Cardiac muscle cell (in vitro differentiated cells and primary cell): ENCODE data around the gene VEZF1. TPM values are rescaled to one million over a fixed set of nuclear protein-coding genes. Genes with fewer than 3 reads are reported as not detected.
A peak's percentile ranks its signal among the peaks of the same experiment; 100 is the strongest.

Experiments used
- DNase-seq, 2 donors: peaks; one replicate each; pipeline versions ENCODE4 v3.0.0 to v3.0.0-alpha.2; 2010 to 2017; ENCODE audit warnings: low read depth in 1 of 2, low spot score in 1 of 2
- H3K27ac ChIP-seq: fragments of 200-600 bp; sonication (generic); 2 replicates; pipeline ENCODE4 v1.5.1; 2016
- H3K27me3 ChIP-seq: fragments of 200-600 bp; sonication (generic); 2 replicates; pipeline ENCODE4 v1.6.0; 2016; ENCODE audit warnings: control low read depth
- H3K36me3 ChIP-seq: fragments of 200-600 bp; sonication (generic); 2 replicates; pipeline ENCODE4 v1.5.1; 2016; ENCODE audit warnings: control low read depth
- H3K4me1 ChIP-seq: fragments of 200-600 bp; sonication (generic); 2 replicates; pipeline ENCODE4 v1.8.1; 2017; ENCODE audit warnings: low read depth, mild to moderate bottlenecking, mixed run types
- H3K4me3 ChIP-seq: fragments of 200-600 bp; sonication (generic); 2 replicates; pipeline ENCODE4 v1.5.1; 2016; ENCODE audit warnings: mild to moderate bottlenecking
- H3K9me3 ChIP-seq: fragments of 200-600 bp; sonication (generic); 2 replicates; pipeline ENCODE4 v1.5.1; 2017; ENCODE audit warnings: low read depth, mild to moderate bottlenecking, control low read depth
- CTCF ChIP-seq: IDR thresholded peaks from 2 replicates; pipeline ENCODE4 v1.5.1; 2012; ENCODE audit warnings: low read depth, mild to moderate bottlenecking, low read length
- polyA plus RNA-seq: library from polyadenylated mRNA; unstranded; fragments of >200 nt; fragmentation: Nextera tagmentation; extraction: Ambion mirVana; gene quantifications from 2 replicates; pipeline ENCODE4 v1.2.1, GENCODE V29; 2016
- total RNA-seq: library from RNA; depleted of rRNA; stranded (reverse); fragments of >200 nt; gene quantifications from 2 replicates; pipeline ENCODE4 v1.2.3, GENCODE V29; 2016

VEZF1 gene
- total and polyA plus RNA-seq, 2 experiments from 2014 or later = 18.5 to 37.3 TPM

GRCh38 chr17:57986841-57987580, 1.0 kb downstream of the VEZF1 start:
- peak overlapping the region; percentile 98 for H3K4me3 ChIP-seq
- H3K4me1 ChIP-seq = peaks cover 51% of the 10 kb centered on the region
- no peak for TF ChIP-seq CTCF
- no peaks in the 10 kb centered on the region for H3K36me3 ChIP-seq
- peak overlapping the region; percentile 95 for H3K27ac ChIP-seq
- H3K9me3 ChIP-seq = no peaks in the 10 kb centered on the region
- DNase-seq = peak; percentile 58 to 78
- no peaks in the 10 kb centered on the region for H3K27me3 ChIP-seq

GRCh38 chr17:57985675-57985974, 2.4 kb downstream of the VEZF1 start:
- no peaks in the 10 kb centered on the region for H3K9me3 ChIP-seq
- H3K4me3 ChIP-seq = no peak overlapping the region
- H3K36me3 ChIP-seq = peaks cover 3% of the 10 kb centered on the region
- DNase-seq = no peak
- H3K27me3 ChIP-seq = no peaks in the 10 kb centered on the region
- no peak overlapping the region for H3K27ac ChIP-seq
- TF ChIP-seq CTCF = no peak
- peaks cover 46% of the 10 kb centered on the region for H3K4me1 ChIP-seq

- Histone ChIP-seq H3K27ac (no peak overlapping the region), H3K27me3 (no peaks in the 10 kb centered on the region), H3K9me3 (no peaks in the 10 kb centered on the region), H3K4me3 (no peak overlapping the region), H3K36me3 (peaks cover 5% of the 10 kb centered on the region), H3K4me1 (peaks cover 44% of the 10 kb centered on the region)
- TF ChIP-seq CTCF = no peak
- no peak for DNase-seq
Measured at GRCh38 chr17:57984936-57985674, 2.9 kb downstream of the VEZF1 start.

- DNase-seq = peak in 1 of 2 donors; percentile 56
- Histone ChIP-seq H3K9me3 (no peaks in the 10 kb centered on the region), H3K4me1 (peaks cover 40% of the 10 kb centered on the region), H3K4me3 (no peak overlapping the region), H3K27me3 (no peaks in the 10 kb centered on the region), H3K36me3 (peaks cover 7% of the 10 kb centered on the region), H3K27ac (no peak overlapping the region)
- no peak for TF ChIP-seq CTCF
Measured at GRCh38 chr17:57984261-57984890, 3.7 kb downstream of the VEZF1 start.

GRCh38 chr17:57983446-57983845, 4.6 kb downstream of the VEZF1 start:
- TF ChIP-seq CTCF = no peak
- DNase-seq = no peak
- Histone ChIP-seq H3K9me3 (no peaks in the 10 kb centered on the region), H3K4me1 (peaks cover 34% of the 10 kb centered on the region), H3K36me3 (peaks cover 15% of the 10 kb centered on the region), H3K27me3 (no peaks in the 10 kb centered on the region), H3K4me3 (no peak overlapping the region), H3K27ac (no peak overlapping the region)
